Tibial artery (tissue), 4 donors: ENCODE measurements around the gene RSPH1.

Experiments
- DNase-seq, 2 donors: peaks; one replicate each; pipeline ENCODE4 v3.0.0-alpha.2; 2019
- H3K27ac ChIP-seq, 2 donors: fragments of 200-600 bp; sonication (generic) in 1 of 2; 1 replicate in 1 of 2; 2 replicates in 1 of 2; pipeline ENCODE4 v1.5.1; 2018 to 2019; ENCODE audit warnings: mild to moderate bottlenecking in 1 of 2
- H3K27me3 ChIP-seq, 2 donors: fragments of 200-600 bp; sonication (generic) in 1 of 2; one replicate each; pipeline versions ENCODE4 v1.5.1 to v1.6.0; 2016 to 2019
- H3K36me3 ChIP-seq, 3 donors: fragments of 200-600 bp; sonication (generic) in 2 of 3; one replicate each; pipeline ENCODE4 v1.5.1; 2016 to 2019; ENCODE audit warnings: mild to moderate bottlenecking in 2 of 3
- H3K4me1 ChIP-seq, 4 donors: fragments of 200-600 bp; sonication (generic) in 2 of 4; 1 replicate in 3 of 4; 2 replicates in 1 of 4; pipeline ENCODE4 v1.5.1; 2016 to 2019
- H3K4me3 ChIP-seq, 2 donors: fragments of 200-600 bp; sonication (generic) in 1 of 2; 1 replicate in 1 of 2; 2 replicates in 1 of 2; pipeline ENCODE4 v1.5.1; 2018 to 2019; ENCODE audit warnings: mild to moderate bottlenecking in 2 of 2
- H3K9me3 ChIP-seq, 3 donors: fragments of 200-600 bp; sonication (generic) in 1 of 3; one replicate each; pipeline ENCODE4 v1.5.1; 2016 to 2019
- intact Hi-C: fragments of 100-400 bp; cut with DNase I; formaldehyde crosslinking; loops from one replicate; pipeline ENCODE4 v1.15.0; 2023; ENCODE audit warnings: low total_unique reads
- TF ChIP-seq, protein P1 (sequence below), 2 experiments: fragments of 200-600 bp in 1 of 2; fragments of 450-650 bp in 1 of 2; IDR thresholded peaks; one replicate each; pipeline ENCODE4 v1.5.1; 2017 to 2019; ENCODE audit warnings: antibody characterized with exemption in 2 of 2, mild to moderate bottlenecking in 1 of 2, moderate library complexity in 1 of 2

RSPH1 gene

DNA sequence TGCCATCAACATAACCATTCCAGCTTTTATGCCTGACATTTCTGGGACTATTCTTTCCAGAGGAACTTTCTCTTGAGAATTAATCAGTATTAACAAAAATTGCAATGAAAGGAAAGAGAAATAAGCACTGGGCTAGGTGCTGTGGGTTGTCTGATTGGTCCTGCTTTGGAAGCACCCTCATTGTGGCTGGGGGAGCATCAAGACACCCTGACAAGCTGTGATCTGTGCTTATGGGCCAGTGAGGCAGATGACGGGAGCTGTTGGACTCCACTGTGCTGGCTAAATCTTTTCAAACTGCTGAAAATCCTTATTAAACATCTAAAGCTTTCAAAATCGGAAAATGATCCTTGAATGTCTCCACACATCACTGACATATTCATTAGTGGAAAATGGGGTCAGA lies 72.3 kb downstream of the RSPH1 start:
- Histone ChIP-seq H3K36me3 (no peaks in the 10 kb centered on the region), H3K27me3 (peaks cover 0 to 31% of the 10 kb centered on the region in 2 donors), H3K4me1 (no peaks in the 10 kb centered on the region), H3K27ac (no peak overlapping the region), H3K4me3 (no peak overlapping the region), H3K9me3 (no peaks in the 10 kb centered on the region)
- intact Hi-C loops: no loop called here
- DNase-seq: no peak
- TF ChIP-seq, protein P1, sequence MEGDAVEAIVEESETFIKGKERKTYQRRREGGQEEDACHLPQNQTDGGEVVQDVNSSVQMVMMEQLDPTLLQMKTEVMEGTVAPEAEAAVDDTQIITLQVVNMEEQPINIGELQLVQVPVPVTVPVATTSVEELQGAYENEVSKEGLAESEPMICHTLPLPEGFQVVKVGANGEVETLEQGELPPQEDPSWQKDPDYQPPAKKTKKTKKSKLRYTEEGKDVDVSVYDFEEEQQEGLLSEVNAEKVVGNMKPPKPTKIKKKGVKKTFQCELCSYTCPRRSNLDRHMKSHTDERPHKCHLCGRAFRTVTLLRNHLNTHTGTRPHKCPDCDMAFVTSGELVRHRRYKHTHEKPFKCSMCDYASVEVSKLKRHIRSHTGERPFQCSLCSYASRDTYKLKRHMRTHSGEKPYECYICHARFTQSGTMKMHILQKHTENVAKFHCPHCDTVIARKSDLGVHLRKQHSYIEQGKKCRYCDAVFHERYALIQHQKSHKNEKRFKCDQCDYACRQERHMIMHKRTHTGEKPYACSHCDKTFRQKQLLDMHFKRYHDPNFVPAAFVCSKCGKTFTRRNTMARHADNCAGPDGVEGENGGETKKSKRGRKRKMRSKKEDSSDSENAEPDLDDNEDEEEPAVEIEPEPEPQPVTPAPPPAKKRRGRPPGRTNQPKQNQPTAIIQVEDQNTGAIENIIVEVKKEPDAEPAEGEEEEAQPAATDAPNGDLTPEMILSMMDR (IDR thresholded peaks at IDR 0.05): no peak

DNA sequence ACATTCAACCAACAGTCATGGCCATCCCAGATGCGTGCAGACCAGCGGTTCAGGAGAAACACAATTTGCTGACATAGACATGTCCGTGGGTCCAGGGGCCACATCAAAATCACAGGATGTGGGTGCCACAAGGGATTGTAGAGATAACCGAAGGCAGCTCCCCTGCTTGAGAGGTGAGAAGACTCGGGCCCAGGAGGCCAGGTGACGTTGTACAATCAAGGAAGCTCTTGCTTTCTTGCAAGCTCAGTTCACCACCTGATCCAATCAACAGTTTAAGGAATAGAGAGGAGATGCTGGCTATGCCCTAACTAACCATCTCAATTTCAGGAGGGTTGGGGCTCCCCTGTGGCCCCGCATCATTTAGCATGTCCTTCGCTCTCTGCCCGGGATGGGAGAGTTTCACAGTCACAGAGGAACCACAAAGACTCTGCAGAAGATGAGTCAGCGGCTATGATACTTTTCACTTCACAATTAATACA lies 72.8 kb downstream of the RSPH1 start:
- Histone ChIP-seq H3K9me3 (no peaks in the 10 kb centered on the region), H3K4me3 (no peak overlapping the region), H3K36me3 (no peaks in the 10 kb centered on the region), H3K27me3 (peaks cover 0 to 30% of the 10 kb centered on the region in 2 donors), H3K27ac (no peak overlapping the region), H3K4me1 (no peaks in the 10 kb centered on the region)
- TF ChIP-seq, protein P1 (IDR thresholded peaks at IDR 0.05): no peak
- no peak for DNase-seq
- intact Hi-C loops: no loop called here
